GM19324 (cell line): ENCODE results near the gene GIMD1.
"Not testable (repeated sequence)": the region's sequence is repeated elsewhere in the genome, so short reads cannot be mapped to it uniquely, and the experiment has no call there.

ENCODE experiments used
- ATAC-seq: cut with Tn5 transposase; IDR thresholded peaks from one replicate; pipeline ENCODE4 v1.9.1; 2021; ENCODE audit warnings: mild to moderate bottlenecking, moderate library complexity; ENCODE audit not compliant: unreplicated experiment, low FRiP score

Gene GIMD1

GRCh38 chr4:106368678-106369077, at the start of gene GIMD1:
Gene GIMD1, minus strand, starts transcription at chr4:106368778. Its CDS starts 1,343 bp downstream, at chr4:106367435.
- no peak for ATAC-seq

DNA sequence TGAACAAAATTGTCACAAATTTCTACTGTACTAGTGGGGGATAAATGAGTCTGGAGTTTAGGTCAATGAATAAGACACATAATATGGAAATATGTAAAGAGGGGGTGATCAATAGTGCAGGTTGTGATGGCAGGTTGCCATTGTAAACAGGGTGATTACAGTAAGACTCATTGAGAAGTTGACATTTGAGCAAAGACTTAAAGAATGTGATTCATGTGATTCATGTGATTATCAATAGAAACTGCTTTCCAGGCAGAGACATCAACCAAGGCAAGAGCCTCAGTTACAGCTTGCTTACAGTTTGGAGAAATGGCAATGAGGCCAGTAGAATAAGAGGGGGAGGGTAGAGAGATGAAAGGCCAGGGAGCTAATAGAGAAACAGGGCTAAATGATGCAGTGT, 45.8 kb upstream of the GIMD1 start:
- no peak for ATAC-seq

- ATAC-seq, result no peak
These were observed 41.6 kb upstream of the GIMD1 start for GRCh38 chr4:106409901-106410889.

DNA sequence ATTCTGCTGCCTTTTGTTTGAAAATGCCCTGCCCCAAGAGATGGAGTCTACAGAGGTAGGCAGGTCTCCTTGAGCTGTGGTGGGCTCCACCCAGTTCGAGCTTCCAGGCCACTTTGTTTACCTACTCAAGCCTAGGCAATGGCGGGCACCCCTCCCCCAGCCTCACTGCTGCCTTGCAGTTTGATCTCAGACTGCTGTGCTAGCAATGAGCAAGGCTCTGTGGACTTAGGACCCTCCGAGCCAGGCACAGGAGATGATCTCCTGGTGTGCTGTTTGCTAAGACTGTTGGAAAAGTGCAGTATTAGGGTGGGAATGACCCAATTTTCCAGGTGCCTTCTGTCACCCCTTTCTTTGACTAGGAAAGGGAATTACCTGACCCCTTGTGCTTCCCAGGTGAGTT, 39.4 kb upstream of the GIMD1 start:
- not testable (repeated sequence) for ATAC-seq

- no peak for ATAC-seq
These were observed 32.6 kb upstream of the GIMD1 start for GRCh38 chr4:106401157-106401556.

GRCh38 chr4:106398898-106399297, 30.3 kb upstream of the GIMD1 start:
- not testable (repeated sequence) for ATAC-seq

DNA sequence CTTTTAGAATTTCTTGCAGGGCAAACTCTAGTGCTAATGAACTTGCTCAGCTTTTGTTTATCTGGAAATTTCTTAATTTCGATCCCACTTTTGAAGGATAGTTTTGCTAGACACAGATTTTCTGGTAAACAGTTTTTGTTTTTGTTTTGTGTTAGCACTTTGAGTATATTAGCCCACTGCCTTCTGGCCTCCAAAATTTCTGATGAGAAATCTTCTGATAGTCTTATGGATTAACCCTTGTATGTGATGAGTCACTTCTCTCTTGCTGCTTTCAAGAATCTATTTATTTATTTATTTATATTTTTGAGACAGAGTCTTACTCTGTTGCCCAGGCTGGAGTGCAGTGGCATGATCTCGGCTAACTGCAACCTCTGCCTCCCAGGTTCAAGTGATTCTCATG, 27.0 kb upstream of the GIMD1 start:
- ATAC-seq, result no peak

- no peak for ATAC-seq
These were observed 17.3 kb upstream of the GIMD1 start for GRCh38 chr4:106385853-106386393.

DNA sequence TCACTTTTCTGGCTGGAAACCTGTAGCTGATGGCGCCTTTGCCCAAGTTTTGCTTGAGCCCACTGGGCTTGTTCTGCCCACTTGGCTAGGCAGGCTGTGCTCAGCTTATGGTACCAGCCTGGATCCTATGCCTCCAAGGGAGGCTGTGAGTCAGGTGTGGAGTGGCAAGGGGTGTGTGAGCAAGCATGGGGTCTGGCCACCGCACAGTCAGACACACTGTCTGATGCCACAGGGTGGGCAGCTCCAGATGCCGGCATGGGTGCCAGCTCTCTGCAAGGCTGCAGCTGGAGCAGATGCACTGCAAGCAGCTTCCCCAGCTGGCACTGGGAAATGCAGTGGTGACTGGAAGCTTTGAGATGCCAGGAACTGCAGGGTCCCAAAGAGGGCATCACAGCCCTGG, 16.3 kb upstream of the GIMD1 start:
- ATAC-seq, result no peak

DNA sequence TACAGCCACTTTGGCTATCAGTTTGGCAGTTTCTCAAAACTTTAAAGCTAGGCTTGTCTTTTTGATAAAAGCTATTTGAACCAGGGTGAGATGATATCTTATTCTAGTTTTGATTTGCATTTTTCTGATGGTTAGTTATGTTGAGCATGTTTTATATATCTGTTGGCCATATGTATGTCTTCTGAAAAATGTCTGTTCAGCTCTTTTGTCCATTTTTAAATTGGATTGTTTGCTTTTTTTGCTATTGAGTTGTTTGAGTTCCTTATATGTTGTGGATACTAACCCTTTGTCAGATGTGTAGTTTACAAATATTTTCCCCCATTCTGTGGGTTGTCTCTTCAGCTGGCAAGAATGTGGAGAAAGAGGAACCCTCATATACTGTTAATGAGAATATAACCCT, 11.6 kb upstream of the GIMD1 start:
- ATAC-seq, result no peak

DNA sequence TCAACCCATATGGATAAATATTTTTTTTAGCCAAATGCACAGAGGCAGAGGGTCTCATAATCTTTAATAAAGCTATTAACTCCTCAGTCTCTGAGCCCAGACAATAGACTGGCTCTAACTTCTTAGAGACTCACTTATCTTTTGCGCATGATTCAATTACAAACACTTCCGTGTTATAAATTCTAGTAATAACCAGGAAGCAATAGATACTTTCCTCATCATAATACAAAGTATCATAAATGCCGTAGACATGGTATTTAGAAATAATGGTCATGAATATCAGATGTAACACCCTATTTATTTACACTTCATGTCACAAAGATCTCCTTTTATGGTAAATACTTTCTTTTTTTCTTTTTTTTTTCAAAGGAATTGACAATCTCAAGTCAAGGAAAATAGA, 4.4 kb upstream of the GIMD1 start:
- ATAC-seq, result no peak

DNA sequence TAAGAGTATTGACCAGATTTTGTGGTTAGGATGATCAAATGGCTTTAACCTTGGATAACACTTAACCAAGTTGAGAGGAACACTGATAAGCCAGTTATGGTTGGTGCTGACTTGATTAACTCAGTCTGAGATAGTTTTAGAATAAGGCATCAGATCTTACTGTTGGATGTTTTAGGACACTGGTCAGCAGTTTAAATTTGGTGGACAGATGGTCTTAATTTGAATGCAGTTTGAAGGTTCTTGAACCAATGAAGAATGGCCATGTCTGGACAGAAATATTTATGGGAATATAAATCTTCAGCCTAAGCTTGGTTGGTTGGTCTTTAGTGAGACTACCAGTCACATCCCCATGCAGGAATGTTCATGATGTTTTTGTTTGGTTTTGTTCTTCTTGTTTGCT, 2.6 kb upstream of the GIMD1 start:
- no peak for ATAC-seq

DNA sequence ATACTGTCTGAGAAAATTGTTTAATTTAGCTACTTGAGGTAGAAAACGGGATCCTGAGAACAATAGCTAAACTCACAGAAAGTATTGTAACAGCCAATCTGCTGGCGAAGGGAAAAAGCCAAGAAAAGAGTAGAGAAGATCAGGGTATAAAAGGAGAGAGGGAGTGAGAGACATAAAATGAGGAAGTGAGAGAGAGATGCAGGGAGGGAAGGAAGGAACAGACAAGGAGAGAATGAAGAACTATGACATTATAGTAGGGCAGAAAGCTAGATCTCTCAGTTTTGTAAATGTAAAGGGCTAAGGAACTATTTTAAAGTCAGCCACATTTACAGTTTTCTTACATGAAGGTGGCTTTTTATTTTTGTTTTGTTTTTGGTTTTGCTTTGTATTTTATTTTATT, 1.6 kb upstream of the GIMD1 start:
- ATAC-seq, result no peak

DNA sequence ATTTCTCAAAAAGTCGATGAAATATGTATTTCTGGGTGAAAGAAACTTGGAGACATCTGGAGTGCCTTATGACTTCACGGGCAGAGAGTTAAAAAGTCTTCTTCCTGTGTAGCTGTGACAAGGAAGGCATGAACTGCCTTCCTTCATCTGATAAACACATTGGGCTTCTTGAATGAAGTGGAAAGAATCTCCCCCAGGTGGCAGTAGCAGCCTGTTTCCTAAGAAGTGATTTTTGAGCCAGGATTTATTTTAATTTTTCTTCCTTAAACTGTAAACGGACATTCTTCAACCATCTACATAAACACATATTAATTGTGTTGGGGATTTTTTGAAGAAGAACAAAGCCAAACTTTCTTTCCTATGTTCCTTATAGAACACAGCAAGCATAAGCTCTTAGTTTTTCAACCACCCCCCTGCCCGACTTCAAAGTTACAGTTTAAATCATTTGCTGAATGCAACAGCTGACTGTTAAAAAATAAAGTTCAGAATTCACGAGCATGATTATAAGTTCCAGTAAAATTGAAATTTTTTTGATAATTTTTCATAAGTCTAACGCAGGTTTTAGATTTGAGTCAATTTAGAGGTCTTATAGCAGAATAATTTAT, 980 bp upstream of the GIMD1 start:
- ATAC-seq, result no peak

DNA sequence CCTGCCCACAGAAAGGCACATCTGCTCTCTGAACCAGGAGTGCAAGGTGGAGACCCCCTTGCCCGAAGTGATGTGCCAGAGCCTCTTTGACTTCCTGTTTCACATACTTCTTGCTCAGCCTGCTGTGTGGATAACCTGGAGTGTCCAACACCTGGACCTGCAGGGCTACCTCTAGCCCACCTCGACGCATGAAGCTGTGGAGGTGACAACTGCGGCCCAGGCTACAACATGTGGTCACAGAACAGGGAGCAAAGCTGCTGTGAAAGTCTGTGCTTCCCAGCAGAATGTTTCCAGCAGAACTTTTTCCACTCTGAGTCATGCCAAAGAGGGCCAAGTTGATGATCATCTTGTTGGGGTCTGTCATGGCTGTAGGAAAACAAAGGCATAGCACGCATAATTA, 1.5 kb downstream of the GIMD1 start:
- ATAC-seq, result no peak

DNA sequence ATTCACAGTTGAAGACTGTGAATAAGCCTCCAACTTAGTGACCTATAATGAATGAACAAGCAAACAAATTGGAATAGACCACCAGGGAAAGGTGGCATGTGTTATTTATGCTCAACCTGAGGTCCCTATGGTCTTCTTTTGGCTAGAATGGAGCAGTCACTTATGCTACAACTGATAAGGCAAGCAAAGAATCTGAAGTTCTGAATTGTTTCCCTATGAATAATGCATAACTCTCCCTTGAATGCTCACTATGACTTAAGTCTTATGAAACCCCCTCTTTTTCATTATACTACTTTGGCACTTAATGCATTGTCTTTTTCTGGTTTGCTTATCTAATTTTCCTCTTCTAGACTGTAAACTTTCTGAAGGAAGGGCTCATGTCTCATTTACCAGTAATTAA, 2.6 kb downstream of the GIMD1 start:
- no peak for ATAC-seq

DNA sequence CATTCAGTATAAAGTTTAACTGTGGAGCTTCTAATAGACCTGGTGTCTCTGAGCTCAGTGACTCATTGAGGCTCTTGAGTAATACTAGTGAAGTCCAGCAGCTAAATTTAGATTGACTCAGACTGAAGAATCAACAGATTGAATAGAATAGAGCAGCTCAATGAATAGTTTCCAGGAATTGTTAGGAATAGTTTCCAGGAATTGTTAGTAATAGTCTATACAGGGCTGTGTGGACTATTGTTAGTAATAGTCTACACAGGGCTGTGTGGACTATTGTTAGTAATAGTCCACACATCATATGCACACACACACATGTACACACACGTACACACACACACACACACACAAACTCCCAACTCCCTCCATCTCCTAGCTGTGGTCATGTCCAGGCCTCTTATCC, 3.0 kb downstream of the GIMD1 start:
- no peak for ATAC-seq

DNA sequence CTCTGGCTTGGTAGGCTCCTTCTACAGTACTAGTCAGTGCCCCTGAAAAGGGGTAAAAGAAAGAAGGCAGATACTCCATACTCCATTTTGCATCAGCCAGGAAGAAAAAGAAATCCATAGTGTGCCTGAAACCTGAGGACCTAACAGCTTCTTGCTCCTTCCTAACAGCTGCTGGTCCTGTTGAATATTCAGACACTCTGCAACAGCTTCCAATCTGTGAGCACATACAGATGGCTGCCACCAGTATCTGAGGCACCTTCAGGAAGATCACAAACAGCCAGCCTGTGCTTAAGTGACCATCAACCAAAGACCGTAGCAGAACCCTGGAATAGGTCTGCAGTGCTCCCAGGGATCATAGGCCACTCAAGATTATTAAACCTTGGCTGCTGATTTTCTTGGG, 4.3 kb downstream of the GIMD1 start:
- ATAC-seq, result no peak

- ATAC-seq, result no peak
These were observed 6.3 kb downstream of the GIMD1 start for GRCh38 chr4:106362086-106362825.

DNA sequence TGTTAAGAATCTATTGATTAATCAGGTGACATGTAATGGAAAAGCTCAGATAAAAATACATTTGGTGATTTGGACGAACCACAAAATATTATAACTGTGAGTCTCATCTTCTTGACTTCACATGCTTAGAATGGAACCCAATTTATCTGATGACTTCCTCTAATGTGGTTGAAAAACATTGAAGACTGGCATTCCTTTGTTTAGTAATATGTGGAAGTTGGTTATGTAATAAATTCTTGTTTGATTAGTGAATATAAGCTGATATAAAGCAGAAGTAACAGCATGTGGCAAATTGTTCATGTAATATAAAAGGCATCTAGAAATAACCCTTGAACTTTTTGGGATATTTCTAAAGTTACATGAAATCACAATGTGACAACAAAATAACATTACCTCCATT, 9.7 kb downstream of the GIMD1 start:
- no peak for ATAC-seq

DNA sequence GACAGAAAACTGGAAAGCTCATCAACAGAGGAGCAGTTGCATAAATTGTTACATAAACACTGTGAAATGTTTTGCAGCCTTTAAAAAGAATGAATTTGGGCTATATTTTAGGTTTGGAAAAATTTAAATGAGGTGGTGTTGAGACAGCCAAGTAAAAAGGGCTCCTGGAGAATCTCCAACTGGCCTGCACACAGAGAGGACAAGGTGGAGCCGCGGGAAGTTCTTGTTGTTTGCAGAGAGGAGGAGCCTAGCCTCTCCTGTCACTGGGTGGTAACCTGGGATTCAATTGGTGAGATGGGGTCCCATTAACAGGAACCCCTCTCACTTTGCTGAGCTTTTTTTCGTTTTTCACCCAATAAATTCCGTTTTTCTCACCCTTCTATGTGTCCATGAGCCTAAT, 13.4 kb downstream of the GIMD1 start:
- ATAC-seq, result no peak
